B cell (primary cell): ENCODE results near the gene ATOSA.

ENCODE experiments used
- EZH2 ChIP-seq: IDR thresholded peaks from 2 replicates; pipeline ENCODE4 v1.6.1; 2012; ENCODE audit warnings: borderline replicate concordance, low read depth, mild to moderate bottlenecking, moderate library complexity, low read length; ENCODE audit not compliant: insufficient read depth, poor library complexity, severe bottlenecking
- TF ChIP-seq, protein P1 (sequence below): fragments of 200-600 bp; IDR thresholded peaks from one replicate; pipeline ENCODE4 v1.8.0; 2022; ENCODE audit warnings: antibody characterized with exemption, mild to moderate bottlenecking

DNA sequence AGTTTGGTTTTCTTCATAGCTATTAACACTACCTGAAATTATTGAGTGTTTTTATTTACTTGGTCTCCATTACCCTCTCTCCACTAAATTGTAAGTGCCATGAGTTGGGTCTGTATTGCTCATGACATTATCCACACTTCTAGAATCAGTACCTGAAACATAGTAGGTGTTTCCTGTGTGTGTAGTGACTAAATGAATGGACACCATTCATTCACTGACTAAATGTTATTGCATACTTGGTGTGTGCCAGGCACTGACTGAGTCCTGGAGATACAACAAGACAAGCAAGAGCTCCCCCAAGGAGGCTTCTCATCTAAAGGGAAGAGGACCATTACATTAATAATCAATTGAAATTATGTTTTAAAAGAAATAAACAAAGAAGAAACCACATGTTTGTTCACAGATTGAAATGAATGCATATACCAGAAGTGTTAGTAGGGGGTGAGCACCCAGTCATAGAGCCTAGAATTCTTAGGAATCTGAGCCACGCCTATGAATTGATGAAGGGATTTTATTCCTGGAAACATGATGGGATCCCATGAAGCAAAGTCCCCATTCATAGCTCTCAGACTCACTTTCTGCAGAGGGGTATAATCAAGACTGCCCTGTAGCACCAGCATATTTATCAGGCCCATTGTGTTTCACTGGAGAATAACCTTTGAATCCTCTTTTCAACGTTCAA lies 31.7 kb upstream of the ATOSA start:
- TF ChIP-seq, protein P1, sequence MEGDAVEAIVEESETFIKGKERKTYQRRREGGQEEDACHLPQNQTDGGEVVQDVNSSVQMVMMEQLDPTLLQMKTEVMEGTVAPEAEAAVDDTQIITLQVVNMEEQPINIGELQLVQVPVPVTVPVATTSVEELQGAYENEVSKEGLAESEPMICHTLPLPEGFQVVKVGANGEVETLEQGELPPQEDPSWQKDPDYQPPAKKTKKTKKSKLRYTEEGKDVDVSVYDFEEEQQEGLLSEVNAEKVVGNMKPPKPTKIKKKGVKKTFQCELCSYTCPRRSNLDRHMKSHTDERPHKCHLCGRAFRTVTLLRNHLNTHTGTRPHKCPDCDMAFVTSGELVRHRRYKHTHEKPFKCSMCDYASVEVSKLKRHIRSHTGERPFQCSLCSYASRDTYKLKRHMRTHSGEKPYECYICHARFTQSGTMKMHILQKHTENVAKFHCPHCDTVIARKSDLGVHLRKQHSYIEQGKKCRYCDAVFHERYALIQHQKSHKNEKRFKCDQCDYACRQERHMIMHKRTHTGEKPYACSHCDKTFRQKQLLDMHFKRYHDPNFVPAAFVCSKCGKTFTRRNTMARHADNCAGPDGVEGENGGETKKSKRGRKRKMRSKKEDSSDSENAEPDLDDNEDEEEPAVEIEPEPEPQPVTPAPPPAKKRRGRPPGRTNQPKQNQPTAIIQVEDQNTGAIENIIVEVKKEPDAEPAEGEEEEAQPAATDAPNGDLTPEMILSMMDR: no peak
- no peak for TF ChIP-seq EZH2
